LNCaP clone FGC (cell line): Measurements from ENCODE around the gene FAM171A2.

ENCODE experiments used
- DNase-seq: peaks from one replicate; pipeline ENCODE4 v3.0.0-alpha.2; 2011; ENCODE audit warnings: low read depth
- H3K4me3 ChIP-seq: 2 replicates; pipeline ENCODE4 v1.5.1; 2011; ENCODE audit warnings: mild to moderate bottlenecking, low read depth, low read length, control low read depth
- TF ChIP-seq, protein P1 (sequence below): IDR thresholded peaks from 2 replicates; pipeline ENCODE4 v1.5.1; 2012; ENCODE audit warnings: mild to moderate bottlenecking; ENCODE audit not compliant: control insufficient read depth, insufficient read depth; ENCODE audit errors: extremely low read depth

The FAM171A2 gene

DNA sequence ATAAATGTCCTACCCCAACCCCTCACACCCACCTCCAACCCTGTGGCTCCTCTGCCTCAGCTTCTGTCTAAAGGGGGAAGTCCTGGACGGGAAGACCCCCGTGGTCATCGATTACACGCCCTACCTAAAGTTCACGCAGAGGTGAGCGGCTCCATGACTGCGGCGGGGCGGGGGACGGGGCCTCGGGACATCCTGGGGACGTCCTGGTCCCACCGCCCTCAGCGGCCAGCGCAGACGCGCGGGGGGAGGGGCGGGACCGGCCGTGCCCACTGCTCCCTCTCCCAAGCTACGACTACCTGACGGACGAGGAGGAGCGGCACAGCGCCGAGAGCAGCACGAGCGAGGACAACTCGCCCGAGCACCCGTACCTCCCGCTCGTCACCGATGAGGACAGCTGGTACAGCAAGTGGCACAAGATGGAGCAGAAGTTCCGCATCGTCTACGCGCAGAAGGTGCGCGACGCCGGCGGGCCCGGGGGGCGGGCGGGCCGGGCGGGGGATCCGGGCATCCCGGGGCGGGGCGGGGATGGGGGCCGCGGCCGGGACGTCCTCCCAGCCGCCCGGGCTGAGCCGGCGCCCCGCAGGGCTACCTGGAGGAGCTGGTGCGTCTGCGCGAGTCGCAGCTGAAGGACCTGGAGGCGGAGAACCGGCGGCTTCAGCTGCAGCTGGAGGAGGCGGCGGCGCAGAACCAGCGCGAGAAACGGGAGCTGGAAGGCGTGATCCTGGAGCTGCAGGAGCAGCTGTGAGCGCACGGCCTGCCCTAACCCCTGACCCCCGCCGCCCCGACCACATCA, 48.6 kb downstream of the FAM171A2 start:
- H3K4me3 ChIP-seq = peak overlapping the region; percentile 49
- no peak for DNase-seq
- TF ChIP-seq, protein P1, sequence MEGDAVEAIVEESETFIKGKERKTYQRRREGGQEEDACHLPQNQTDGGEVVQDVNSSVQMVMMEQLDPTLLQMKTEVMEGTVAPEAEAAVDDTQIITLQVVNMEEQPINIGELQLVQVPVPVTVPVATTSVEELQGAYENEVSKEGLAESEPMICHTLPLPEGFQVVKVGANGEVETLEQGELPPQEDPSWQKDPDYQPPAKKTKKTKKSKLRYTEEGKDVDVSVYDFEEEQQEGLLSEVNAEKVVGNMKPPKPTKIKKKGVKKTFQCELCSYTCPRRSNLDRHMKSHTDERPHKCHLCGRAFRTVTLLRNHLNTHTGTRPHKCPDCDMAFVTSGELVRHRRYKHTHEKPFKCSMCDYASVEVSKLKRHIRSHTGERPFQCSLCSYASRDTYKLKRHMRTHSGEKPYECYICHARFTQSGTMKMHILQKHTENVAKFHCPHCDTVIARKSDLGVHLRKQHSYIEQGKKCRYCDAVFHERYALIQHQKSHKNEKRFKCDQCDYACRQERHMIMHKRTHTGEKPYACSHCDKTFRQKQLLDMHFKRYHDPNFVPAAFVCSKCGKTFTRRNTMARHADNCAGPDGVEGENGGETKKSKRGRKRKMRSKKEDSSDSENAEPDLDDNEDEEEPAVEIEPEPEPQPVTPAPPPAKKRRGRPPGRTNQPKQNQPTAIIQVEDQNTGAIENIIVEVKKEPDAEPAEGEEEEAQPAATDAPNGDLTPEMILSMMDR = no peak

GRCh38 chr17:44314524-44314868, 49.2 kb downstream of the FAM171A2 start:
- H3K4me3 ChIP-seq = peak overlapping the region; percentile 49
- TF ChIP-seq, protein P1 = no peak
- DNase-seq = no peak

DNA sequence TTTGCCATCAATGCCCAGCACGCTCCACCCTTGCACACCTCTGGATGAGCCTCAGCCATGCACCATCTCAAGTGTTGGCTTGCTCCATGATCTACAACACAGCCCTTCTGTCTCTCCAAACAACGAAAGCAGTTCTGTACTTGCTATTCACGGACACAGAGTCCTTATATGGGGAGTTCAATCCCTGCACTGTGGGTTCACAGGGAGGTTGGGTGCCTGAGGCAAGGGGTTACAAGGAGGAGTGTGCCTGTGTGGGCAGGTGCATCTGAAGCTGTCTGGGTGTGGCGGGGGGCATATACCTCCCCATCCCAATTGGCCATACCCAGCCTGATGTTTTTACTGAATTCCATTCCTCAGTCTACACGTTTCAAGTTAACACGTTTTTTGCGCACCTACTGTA, 49.6 kb downstream of the FAM171A2 start:
- H3K4me3 ChIP-seq = no peak overlapping the region
- DNase-seq = no peak
- TF ChIP-seq, protein P1 = no peak

GRCh38 chr17:44312396-44313104, 51.1 kb downstream of the FAM171A2 start:
- DNase-seq = no peak
- no peak overlapping the region for H3K4me3 ChIP-seq
- TF ChIP-seq, protein P1 = no peak

- no peak for DNase-seq
- TF ChIP-seq, protein P1 = no peak
- no peak overlapping the region for H3K4me3 ChIP-seq
Measured at GRCh38 chr17:44311562-44312181, 52.0 kb downstream of the FAM171A2 start.

GRCh38 chr17:44310609-44311376, 52.9 kb downstream of the FAM171A2 start:
- TF ChIP-seq, protein P1 = no peak
- no peak overlapping the region for H3K4me3 ChIP-seq
- DNase-seq = no peak
